Measurements from ENCODE around the gene SIMC1.
"Not testable (repeated sequence)": the region's sequence is repeated elsewhere in the genome, so short reads cannot be mapped to it uniquely, and the experiment has no call there.

DNA sequence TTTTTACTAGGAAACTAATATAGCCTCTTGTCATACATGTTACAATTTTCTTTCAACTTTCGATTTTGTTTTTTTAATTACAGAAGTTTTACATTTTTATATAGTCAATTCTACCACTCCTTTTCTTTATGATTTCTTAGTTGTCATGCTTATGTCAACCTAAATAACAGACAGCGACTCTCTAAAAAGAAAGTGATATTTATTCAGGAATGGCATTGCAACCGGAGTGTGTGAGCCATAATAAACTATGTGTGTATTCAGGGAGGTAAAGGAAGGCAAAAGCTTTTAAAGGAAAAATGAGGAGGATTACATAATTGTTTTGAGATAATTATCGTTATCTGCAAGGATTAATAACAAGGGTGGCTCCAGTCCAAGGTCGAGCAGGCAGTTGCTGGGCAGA, 7.3 kb downstream of the SIMC1 start:
- TF ChIP-seq, protein P1, sequence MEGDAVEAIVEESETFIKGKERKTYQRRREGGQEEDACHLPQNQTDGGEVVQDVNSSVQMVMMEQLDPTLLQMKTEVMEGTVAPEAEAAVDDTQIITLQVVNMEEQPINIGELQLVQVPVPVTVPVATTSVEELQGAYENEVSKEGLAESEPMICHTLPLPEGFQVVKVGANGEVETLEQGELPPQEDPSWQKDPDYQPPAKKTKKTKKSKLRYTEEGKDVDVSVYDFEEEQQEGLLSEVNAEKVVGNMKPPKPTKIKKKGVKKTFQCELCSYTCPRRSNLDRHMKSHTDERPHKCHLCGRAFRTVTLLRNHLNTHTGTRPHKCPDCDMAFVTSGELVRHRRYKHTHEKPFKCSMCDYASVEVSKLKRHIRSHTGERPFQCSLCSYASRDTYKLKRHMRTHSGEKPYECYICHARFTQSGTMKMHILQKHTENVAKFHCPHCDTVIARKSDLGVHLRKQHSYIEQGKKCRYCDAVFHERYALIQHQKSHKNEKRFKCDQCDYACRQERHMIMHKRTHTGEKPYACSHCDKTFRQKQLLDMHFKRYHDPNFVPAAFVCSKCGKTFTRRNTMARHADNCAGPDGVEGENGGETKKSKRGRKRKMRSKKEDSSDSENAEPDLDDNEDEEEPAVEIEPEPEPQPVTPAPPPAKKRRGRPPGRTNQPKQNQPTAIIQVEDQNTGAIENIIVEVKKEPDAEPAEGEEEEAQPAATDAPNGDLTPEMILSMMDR (IDR thresholded peaks at IDR 0.05; ENCODE audit: low read length) = not testable (repeated sequence)
- not testable (repeated sequence) for TF ChIP-seq EZH2 (IDR thresholded peaks at IDR 0.05; ENCODE audit: borderline replicate concordance, low read length)
